Transverse colon (tissue), 4 donors: ENCODE measurements around the gene ACRV1. TPM values are rescaled to one million over a fixed set of nuclear protein-coding genes. Genes with fewer than 3 reads are reported as not detected.

Experiments used
- DNase-seq: peaks from one replicate; pipeline ENCODE4 v3.0.0-alpha.2; 2019
- H3K27ac ChIP-seq, 4 donors: fragments of 200-600 bp; sonication (generic); 2 replicates each; pipeline ENCODE4 v1.5.1; 2016 to 2018; ENCODE audit warnings: inconsistent platforms in 4 of 4
- H3K27me3 ChIP-seq: fragments of 200-600 bp; sonication (generic); 2 replicates; pipeline ENCODE4 v1.5.1; 2017; ENCODE audit warnings: inconsistent platforms
- H3K36me3 ChIP-seq, 4 donors: fragments of 200-600 bp; sonication (generic); 2 replicates each; pipeline ENCODE4 v1.5.1; 2017 to 2019; ENCODE audit warnings: inconsistent platforms in 4 of 4
- H3K4me1 ChIP-seq, 4 donors: fragments of 200-600 bp; sonication (generic); 2 replicates each; pipeline ENCODE4 v1.5.1; 2017 to 2020; ENCODE audit warnings: inconsistent platforms in 4 of 4
- H3K4me3 ChIP-seq, 4 donors: fragments of 200-600 bp; sonication (generic); 1 replicate in 1 of 4; 2 replicates in 3 of 4; pipeline versions ENCODE4 v1.5.1 to v1.6.1; 2017 to 2019; ENCODE audit warnings: inconsistent platforms in 4 of 4
- H3K9me3 ChIP-seq, 2 donors: fragments of 200-600 bp; sonication (generic); 2 replicates each; pipeline ENCODE4 v1.5.1; 2017 to 2019; ENCODE audit warnings: inconsistent platforms in 2 of 2
- EP300 ChIP-seq: sonication (generic); formaldehyde crosslinking; IDR thresholded peaks from one replicate; pipeline ENCODE4 v1.6.1; 2017; ENCODE audit warnings: antibody characterized with exemption, low read depth
- POLR2A ChIP-seq: fragments of 450-650 bp; IDR thresholded peaks from one replicate; pipeline ENCODE4 v1.6.1; 2016; ENCODE audit warnings: antibody characterized with exemption, mild to moderate bottlenecking, moderate library complexity
- POLR2AphosphoS5 ChIP-seq, 3 donors: sonication (generic); formaldehyde crosslinking; IDR thresholded peaks; one replicate each; pipeline ENCODE4 v1.6.1; 2016; ENCODE audit warnings: antibody characterized with exemption in 3 of 3
- WGBS, 2 donors: methylation state at CpG; one replicate each; pipeline ENCODE4 v1.1.5; 2018; ENCODE audit warnings: low coverage in 1 of 2; 5-methylcytosine and 5-hydroxymethylcytosine counted together
- in situ Hi-C, 4 donors: fragments of 200-750 bp; cut with MboI; loops; one replicate each; pipeline versions ENCODE4 v1.15.0 to v1.15.1; 2017; ENCODE audit warnings: low sequenced_read_pairs in 3 of 4, low pct_ligation_motif_present in 1 of 4, low pct_unique_long_range_greater_than_20kb in 1 of 4
- intact Hi-C: fragments of 100-400 bp; cut with DNase I; formaldehyde crosslinking; loops from one replicate; pipeline ENCODE4 v1.15.1; 2023; ENCODE audit warnings: low total_unique reads
- total RNA-seq, 4 donors: library from RNA; depleted of rRNA; stranded (reverse); fragments of >200 nt; gene quantifications; one replicate each; pipeline ENCODE4 v1.1.0, GENCODE V29; 2016
- TF ChIP-seq, protein P1 (sequence below), 5 experiments: fragments of 200-600 bp in 3 of 5; fragments of 450-650 bp in 2 of 5; sonication (generic) in 3 of 5; IDR thresholded peaks; 1 replicate in 2 of 5; 2 replicates in 3 of 5; pipeline ENCODE4 v1.5.1; 2016 to 2017; ENCODE audit warnings: antibody characterized with exemption in 5 of 5, inconsistent platforms in 3 of 5, mild to moderate bottlenecking in 2 of 5, moderate library complexity in 1 of 5

ACRV1 gene
- total RNA-seq, 4 donors from 2014 or later: not detected

- Histone ChIP-seq H3K4me3 (no peak overlapping the region), H3K27me3 (no peaks in the 10 kb centered on the region), H3K9me3 (no peaks in the 10 kb centered on the region), H3K27ac (no peak overlapping the region), H3K4me1 (no peaks in the 10 kb centered on the region), H3K36me3 (no peaks in the 10 kb centered on the region)
- DNase-seq: no peak
- no peak for TF ChIP-seq EP300
- TF ChIP-seq, protein P1, sequence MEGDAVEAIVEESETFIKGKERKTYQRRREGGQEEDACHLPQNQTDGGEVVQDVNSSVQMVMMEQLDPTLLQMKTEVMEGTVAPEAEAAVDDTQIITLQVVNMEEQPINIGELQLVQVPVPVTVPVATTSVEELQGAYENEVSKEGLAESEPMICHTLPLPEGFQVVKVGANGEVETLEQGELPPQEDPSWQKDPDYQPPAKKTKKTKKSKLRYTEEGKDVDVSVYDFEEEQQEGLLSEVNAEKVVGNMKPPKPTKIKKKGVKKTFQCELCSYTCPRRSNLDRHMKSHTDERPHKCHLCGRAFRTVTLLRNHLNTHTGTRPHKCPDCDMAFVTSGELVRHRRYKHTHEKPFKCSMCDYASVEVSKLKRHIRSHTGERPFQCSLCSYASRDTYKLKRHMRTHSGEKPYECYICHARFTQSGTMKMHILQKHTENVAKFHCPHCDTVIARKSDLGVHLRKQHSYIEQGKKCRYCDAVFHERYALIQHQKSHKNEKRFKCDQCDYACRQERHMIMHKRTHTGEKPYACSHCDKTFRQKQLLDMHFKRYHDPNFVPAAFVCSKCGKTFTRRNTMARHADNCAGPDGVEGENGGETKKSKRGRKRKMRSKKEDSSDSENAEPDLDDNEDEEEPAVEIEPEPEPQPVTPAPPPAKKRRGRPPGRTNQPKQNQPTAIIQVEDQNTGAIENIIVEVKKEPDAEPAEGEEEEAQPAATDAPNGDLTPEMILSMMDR (IDR thresholded peaks at IDR 0.05): no peak
- no peak for TF ChIP-seq POLR2AphosphoS5 (IDR thresholded peaks at IDR 0.05)
- TF ChIP-seq POLR2A: no peak
- in situ Hi-C loops (no loop called here), intact Hi-C loops (no loop called here)
- WGBS, 2 donors: 59 to 70% methylated on average over 9 of the region's 9 CpGs
Measured at GRCh38 chr11:125685228-125685627, 4.6 kb upstream of the ACRV1 start.

DNA sequence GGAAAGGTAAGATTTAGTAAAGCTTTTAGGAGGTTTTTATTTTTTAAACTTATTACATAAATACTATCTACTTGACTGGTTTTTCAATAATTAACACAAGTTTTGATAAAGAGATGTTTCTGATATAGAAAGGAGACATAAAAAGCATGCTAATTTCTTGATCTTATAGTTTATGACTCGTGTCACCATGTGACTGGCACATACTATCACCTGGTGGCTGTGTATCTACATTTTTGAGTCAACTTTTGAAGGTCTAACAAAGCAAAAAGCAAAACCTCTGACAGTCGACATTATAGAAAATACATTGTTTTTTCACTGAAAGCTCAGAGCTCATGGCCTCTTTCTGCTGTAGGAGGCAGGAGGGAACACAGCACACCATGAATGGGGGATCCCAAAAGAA lies 810 bp downstream of the ACRV1 start:
- in situ Hi-C loops: no loop called here
- TF ChIP-seq POLR2AphosphoS5 (IDR thresholded peaks at IDR 0.05): no peak
- TF ChIP-seq, protein P1 (IDR thresholded peaks at IDR 0.05): no peak
- TF ChIP-seq EP300: no peak
- TF ChIP-seq POLR2A: no peak
- WGBS, 2 donors: 90 to 91% methylated on average over 2 of the region's 2 CpGs
- Histone ChIP-seq H3K4me1 (no peaks in the 10 kb centered on the region), H3K9me3 (no peaks in the 10 kb centered on the region), H3K27me3 (no peaks in the 10 kb centered on the region), H3K36me3 (no peaks in the 10 kb centered on the region), H3K27ac (no peak overlapping the region), H3K4me3 (no peak overlapping the region)
- intact Hi-C loops: no loop called here
- no peak for DNase-seq

DNA sequence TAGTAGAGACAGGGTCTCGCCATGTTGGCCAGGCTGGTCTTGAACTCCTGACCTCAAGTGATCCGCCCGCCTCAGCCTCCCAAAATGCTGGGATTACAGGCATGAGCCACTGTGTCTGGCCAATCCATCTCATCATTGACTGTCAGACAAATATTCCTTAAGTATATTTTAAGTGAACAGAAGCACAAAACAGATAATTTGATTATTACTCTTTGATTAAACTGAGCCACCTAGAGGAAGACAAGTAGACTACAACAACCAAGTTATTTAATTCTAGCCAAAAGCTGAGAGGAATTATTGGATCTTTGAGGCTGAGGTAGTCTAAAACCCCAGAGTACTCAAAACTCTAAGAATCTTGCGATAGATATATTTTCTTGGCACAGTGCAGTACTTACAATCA lies 1.2 kb downstream of the ACRV1 start:
- Histone ChIP-seq H3K27ac (no peak overlapping the region), H3K36me3 (no peaks in the 10 kb centered on the region), H3K4me3 (no peak overlapping the region), H3K4me1 (no peaks in the 10 kb centered on the region), H3K27me3 (no peaks in the 10 kb centered on the region), H3K9me3 (no peaks in the 10 kb centered on the region)
- WGBS, 2 donors: 97 to 100% methylated on average over 1 to 4 of the region's 4 CpGs
- no peak for DNase-seq
- intact Hi-C loops (no loop called here), in situ Hi-C loops (no loop called here)
- no peak for TF ChIP-seq POLR2A
- TF ChIP-seq, protein P1 (IDR thresholded peaks at IDR 0.05): no peak
- TF ChIP-seq POLR2AphosphoS5 (IDR thresholded peaks at IDR 0.05): no peak
- TF ChIP-seq EP300: no peak

- 98 to 100% methylated on average over 1 to 2 of the region's 2 CpGs for WGBS, 2 donors
- no peak for DNase-seq
- Histone ChIP-seq H3K27ac (no peak overlapping the region), H3K4me3 (no peak overlapping the region), H3K27me3 (no peaks in the 10 kb centered on the region), H3K36me3 (no peaks in the 10 kb centered on the region), H3K9me3 (no peaks in the 10 kb centered on the region), H3K4me1 (no peaks in the 10 kb centered on the region)
- in situ Hi-C loops (no loop called here), intact Hi-C loops (no loop called here)
- TF ChIP-seq, protein P1 (IDR thresholded peaks at IDR 0.05): no peak
- TF ChIP-seq EP300: no peak
- TF ChIP-seq POLR2A: no peak
- TF ChIP-seq POLR2AphosphoS5 (IDR thresholded peaks at IDR 0.05): no peak
Measured at GRCh38 chr11:125675196-125675595, 5.5 kb downstream of the ACRV1 start.
